Glomerular endothelial cell (primary cell): ENCODE data around the gene KBTBD2. TPM values are rescaled to one million over a fixed set of nuclear protein-coding genes. Genes with fewer than 3 reads are reported as not detected.
"Not testable (repeated sequence)": the region's sequence is repeated elsewhere in the genome, so short reads cannot be mapped to it uniquely, and the experiment has no call there.

Experiments
- DNase-seq: peaks from one replicate; pipeline ENCODE4 v3.0.0-alpha.2; 2011; ENCODE audit warnings: low read depth, low spot score; ENCODE audit errors: extremely low read depth
- total RNA-seq: library from RNA; depleted of rRNA; stranded (reverse); fragments of >200 nt; gene quantifications from 2 replicates; pipeline ENCODE4 v1.2.3, GENCODE V29; 2015

Gene KBTBD2
- total RNA-seq = 31.9 and 38.4 TPM in 2 replicates

DNA sequence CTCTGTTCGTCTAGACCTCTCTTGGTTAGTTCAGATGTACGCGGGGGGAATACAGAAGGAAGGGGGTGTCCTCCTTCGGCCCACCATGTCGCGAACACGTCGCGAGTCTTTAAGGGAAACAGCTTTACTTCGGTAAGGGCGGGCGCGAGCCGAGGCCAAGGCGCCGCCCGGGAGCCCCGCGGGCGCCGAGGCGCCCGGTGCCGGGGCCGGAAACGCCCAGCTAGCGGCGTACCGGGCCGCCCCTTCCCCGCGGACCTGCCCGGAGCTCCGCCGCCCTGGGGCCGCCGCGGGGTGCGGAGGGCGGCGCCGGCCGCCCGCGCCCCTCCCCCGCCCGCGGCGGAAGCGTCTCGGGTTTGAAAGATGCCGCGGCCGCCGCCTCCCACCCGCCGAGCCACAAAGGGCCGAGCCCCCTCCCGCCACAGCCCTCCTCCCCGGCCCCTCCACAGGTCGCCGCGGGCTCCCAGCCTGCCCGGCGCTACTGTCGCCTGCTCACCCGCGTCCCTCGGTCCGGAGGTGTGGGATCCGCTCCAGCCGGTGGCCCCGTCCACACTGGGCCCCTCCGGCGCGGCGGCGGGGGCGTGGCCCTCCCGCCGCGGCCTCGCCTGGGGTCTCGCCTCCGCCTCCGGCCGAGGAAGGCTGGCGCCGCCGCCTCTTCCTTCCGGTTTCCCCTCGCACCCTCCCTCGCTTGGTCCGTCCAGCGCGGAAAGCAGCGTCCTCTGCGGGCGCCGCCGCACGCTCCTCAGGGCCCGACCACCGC is at the start of gene KBTBD2:
Gene KBTBD2 (minus strand): TSS at position 718 of the 757 bp plus-strand sequence. CDS start 12,156 bp downstream, outside the sequence.
- no peak for DNase-seq

DNA sequence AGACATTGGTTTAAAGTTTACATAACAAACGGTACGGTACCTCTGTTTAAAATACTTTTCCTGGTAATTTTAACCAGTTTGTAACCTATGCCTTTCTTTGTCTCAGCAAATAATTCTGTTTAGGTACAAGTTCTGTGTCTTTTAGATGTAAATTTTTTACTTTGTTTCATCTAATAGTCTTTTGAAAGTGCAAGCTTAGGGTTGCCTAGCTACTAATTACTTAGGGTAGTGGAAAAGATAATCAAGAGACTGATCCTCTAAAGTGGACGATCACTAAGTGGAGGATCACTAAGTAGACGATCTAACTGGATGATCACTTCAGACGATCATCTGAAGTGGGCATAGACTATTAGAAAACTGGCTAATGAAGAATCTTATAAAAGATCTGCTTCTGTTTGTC is 49.6 kb upstream of the KBTBD2 start:
- no peak for DNase-seq

GRCh38 chr7:32937344-32938174 is 46.0 kb upstream of the KBTBD2 start:
- no peak for DNase-seq

DNA sequence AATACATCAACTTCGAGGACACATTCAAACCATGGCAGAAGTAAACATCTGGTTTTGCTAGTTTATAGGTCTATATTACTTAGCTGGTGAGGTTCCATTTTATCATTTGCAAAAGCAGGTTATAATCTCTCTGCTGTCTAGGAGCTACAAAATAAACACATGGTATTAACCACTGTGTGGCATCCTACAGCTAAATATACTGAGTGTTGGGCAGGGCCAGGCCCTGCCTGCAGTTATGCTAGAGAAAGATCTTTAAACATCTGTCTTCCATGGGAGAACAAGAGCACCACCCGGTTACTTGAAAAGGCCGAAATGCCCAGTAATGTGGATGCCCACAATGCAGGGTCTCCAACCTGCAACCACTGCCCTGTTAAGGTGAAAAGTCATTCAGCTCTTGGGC is 45.1 kb upstream of the KBTBD2 start:
- no peak for DNase-seq

- DNase-seq = no peak
Measured at GRCh38 chr7:32935558-32935957, 44.0 kb upstream of the KBTBD2 start.

DNA sequence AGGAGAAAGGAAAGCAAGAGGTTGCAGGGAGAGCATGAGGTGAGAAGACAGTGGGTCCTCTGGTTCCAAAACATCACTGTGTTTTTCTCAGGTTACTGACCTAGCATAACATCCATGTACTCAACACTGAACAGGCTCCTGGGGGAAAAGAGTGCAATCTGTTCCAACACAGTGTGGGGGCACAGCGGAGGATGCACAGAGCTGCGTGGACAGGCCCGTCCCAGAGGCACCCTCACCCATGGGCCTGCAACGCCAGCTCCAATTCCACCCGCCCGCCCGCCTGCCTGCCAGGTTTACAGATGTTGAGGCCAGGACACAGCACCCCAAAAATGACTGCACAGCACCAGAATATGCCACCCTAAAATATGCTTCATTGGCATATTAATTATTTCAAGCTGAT is 38.8 kb upstream of the KBTBD2 start:
- no peak for DNase-seq

DNA sequence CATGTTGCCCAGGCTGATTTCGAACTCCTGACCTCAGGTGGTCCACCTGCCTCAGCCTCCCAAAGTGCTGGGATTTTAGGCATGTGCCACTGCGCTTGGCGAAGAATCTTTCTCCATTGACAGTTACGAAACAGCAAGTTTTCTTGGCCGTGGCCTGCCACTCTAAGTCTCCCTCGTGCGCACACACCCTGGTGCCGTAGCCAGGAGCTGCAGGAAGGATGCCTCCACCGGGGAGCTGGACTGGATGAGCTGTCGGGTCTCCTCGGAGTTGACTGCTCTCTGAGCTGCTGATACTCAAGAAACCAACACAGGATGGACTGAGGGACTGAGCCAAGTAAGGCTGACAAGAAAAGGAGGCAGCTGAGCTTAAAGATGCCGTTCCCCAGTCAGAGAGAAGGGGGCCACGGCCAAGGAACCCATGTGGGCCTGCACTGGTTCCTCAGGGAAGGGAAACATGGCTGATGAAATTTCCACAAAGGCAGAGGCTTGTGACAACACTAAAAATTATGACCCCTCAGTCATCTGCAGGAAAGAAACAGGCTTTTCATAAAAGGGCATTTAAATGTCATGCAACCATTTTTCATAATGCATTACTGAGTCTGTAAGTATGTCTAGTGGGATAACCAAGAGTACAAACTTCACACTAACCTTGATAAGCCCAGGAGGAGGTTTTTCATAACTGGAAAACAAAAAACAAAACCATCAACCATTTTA is 38.0 kb upstream of the KBTBD2 start:
- DNase-seq = no peak

GRCh38 chr7:32928785-32929298 is 37.3 kb upstream of the KBTBD2 start:
- no peak for DNase-seq

DNA sequence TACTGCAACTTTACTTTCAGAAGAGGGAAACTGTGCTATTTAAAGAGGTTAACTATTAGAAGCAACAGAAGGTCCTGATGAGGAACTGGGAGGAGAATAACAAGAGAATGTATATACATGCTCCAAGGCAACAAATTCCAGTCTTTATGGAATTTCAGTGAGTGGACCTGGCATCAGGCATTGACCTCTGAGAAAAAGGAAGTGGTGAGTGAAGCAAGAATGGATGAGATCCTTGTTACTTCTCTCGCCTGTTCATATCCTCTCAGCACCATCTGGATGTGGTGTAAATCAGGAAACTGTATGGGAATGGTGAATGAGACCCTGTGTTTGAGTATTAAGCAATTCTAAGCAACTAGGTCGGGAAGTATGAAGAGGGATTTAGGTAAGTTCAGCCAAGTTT is 30.3 kb upstream of the KBTBD2 start:
- DNase-seq = no peak

GRCh38 chr7:32916994-32917393 is 25.4 kb upstream of the KBTBD2 start:
- not testable (repeated sequence) for DNase-seq

GRCh38 chr7:32916006-32916405 is 24.4 kb upstream of the KBTBD2 start:
- DNase-seq = no peak

GRCh38 chr7:32915041-32915536 is 23.5 kb upstream of the KBTBD2 start:
- no peak for DNase-seq

GRCh38 chr7:32914184-32914583 is 22.6 kb upstream of the KBTBD2 start:
- no peak for DNase-seq

DNA sequence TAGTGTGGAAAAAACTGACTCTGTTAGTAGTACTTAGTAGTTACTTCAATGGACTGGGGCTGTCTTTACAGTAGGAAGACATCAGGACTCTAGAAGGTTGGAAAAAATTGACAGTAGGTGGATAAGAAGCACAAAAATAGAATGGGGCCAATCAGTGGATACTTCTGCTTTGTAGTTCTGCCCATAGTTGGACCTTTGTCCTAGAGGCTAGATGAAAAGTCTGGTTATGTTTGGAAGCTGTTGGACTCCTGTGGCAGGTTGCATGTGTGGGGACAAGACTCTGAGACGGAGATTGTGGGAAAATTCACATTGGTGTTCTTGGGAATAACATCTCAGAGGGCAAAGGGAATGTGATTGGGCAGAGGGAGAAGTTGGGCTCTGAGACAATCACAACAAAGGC is 18.6 kb upstream of the KBTBD2 start:
- no peak for DNase-seq

DNA sequence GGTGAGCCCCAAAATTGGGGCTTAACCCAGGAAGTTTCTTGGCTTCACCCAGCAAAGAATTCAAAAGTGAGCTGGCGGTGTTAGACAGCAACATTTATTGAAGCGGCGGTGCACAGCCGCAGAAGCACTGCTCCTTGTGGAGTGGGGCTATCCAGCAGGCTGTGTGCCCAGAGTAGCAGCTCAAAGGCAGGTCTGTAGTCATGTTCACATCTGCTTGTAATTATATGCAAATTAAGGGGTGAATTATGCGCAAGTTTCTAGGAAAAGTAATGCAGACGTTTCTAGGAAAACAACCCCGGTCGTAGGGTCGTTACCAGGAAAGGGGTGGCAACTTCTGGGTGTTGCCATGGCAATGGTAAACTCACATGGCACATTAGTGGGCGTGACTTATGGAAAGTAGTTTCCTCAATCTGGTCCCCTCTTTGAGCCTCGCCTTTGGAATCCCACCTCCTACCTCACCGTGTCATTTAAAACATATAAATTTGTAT is 13.7 kb upstream of the KBTBD2 start:
- no peak for DNase-seq

DNA sequence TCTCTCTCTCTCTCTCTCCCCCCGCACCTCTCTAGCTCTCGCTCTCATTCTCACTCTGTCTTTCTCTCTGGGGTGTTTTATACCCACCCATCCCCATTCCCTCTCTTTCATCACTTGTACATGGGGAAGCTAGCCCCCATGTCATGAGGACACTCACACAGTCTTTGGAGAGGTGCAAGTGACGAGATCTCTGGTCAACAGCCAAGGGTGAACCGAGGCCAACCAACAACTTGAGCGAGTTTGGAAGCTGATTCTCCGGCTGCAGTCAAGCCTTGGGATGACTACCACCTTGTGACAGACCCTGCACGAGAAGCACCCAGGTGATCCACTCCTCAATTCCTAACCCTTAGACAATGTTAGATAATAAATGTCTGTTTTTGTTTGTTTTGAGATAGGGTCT is 10.1 kb upstream of the KBTBD2 start:
- no peak for DNase-seq

DNA sequence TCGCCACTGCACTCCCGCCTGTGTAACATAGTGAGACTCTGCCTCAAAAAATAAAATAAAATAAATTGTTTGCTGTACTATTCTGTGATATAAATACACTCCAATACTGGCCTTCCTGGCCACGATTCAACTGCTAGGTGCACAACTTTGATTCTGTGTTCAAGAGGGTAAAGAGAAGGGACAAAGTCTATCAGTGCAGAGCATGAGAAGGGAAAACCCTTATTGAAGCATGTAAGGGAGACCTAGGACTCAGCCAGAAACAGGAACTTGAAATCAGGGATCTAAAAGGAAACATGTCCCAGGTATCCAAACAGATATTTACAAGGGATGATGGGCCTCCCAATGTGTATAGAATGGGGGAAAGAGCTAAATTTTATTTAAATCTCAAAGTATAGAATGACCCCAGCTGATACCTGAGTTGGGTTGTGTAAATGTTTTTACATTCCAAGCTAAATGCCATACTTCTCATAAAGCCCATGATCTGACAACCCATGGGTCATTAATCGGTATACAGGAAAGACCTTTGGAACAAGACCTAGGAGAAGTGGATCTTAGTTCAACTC is 9.0 kb upstream of the KBTBD2 start:
- no peak for DNase-seq

DNA sequence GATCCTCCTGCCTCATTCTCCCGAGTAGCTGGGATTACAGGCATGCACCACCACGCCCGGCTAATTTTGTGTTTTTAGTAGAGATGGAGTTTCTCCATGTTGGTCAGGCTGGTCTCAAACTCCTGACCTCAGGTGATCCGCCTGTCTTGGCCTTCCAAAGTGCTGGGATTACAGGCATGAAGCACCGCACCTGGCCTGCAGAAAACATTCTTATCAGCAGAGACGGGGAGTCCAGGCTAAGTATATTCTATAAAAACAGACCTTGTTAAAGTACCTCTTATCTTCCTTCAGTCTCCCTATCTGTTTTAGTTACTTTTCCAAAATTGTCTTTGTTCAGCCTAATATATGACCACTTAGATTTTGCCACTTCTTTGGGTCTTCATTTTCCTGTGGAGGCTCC is 5.8 kb upstream of the KBTBD2 start:
- DNase-seq = not testable (repeated sequence)

DNA sequence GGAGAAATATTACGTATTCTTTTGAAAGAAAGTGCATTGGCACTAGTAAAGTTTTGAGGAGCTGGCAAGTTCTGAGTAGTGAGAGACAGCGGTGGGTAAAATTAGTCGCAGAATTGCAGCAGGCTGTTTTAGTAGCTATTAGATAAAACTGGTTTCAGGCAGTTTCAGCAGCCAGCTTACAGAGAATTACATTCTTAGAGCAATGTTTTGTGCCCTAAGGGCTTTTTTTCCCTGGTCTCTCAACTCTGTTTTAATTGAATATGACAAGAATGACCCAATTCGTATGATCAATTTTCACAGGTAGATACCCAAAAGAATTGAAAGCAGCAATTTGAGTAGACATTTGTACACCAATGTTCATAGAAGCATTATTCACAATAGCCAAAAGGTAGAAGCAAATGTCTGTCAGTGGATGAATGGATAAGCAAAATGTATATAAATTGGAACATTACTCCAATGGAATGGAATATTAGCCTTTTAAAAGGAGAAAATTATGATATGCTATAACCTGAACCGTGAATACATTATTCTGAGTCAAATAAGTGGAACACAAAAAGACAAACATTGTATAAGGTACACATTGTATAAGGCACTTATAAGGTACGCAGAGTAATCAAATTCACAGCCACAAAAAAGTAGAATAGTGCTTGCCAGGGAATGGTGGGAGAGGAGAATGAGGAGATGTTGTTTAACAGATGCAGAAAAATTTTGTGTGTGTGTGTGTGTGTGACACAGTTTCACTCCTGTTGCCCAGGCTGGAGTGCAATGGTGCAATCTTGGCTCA is 5.2 kb upstream of the KBTBD2 start:
- no peak for DNase-seq

- DNase-seq = no peak
Measured at GRCh38 chr7:32894171-32894570, 2.6 kb upstream of the KBTBD2 start.
